PFSK-1 (cell line): ENCODE results near the gene C22orf31.

Source experiments
- POLR2AphosphoS5 ChIP-seq: IDR thresholded peaks from 2 replicates; pipeline ENCODE4 v1.6.1; 2012; ENCODE audit warnings: low read depth, mild to moderate bottlenecking, control low read depth, low read length, moderate library complexity
- REST ChIP-seq, 2 experiments: IDR thresholded peaks; 2 replicates each; pipeline versions ENCODE4 v1.6.1 to v1.8.0; 2011 to 2012; ENCODE audit warnings: low read depth in 2 of 2, low read length in 2 of 2, control low read depth in 1 of 2, inconsistent platforms in 1 of 2, mild to moderate bottlenecking in 1 of 2, moderate library complexity in 1 of 2; ENCODE audit not compliant: insufficient read depth in 1 of 2
- TAF1 ChIP-seq: IDR thresholded peaks from 2 replicates; pipeline ENCODE4 v1.6.1; 2012; ENCODE audit warnings: low read length, control low read depth, borderline replicate concordance; ENCODE audit not compliant: insufficient read depth

GRCh38 chr22:29065468-29066190, 4.0 kb upstream of the C22orf31 start:
- TF ChIP-seq TAF1 (no peak), POLR2AphosphoS5 (no peak), REST (IDR thresholded peaks at IDR 0.05; ENCODE audit: insufficient read depth in 1 of 2, low read depth in 2 of 2, low read length in 2 of 2) (no peak)
